GM21723 (cell line): ENCODE measurements around the gene SPANXB1.
"Not testable (repeated sequence)": the region's sequence is repeated elsewhere in the genome, so short reads cannot be mapped to it uniquely, and the experiment has no call there.

ENCODE experiments used
- ATAC-seq: cut with Tn5 transposase; IDR thresholded peaks from one replicate; pipeline ENCODE4 v1.9.1; 2021; ENCODE audit warnings: mild to moderate bottlenecking, moderate library complexity; ENCODE audit not compliant: unreplicated experiment

The SPANXB1 gene, protein sequence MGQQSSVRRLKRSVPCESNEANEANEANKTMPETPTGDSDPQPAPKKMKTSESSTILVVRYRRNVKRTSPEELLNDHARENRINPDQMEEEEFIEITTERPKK

GRCh38 chrX:141002568-141002967 is at the start of gene SPANXB1:
Gene SPANXB1, plus strand, starts transcription at chrX:141002594. Its CDS starts 100 bp downstream, at chrX:141002694.
- not testable (repeated sequence) for ATAC-seq

- ATAC-seq = no peak
These were observed 35.4 kb upstream of the SPANXB1 start for GRCh38 chrX:140967036-140967435.

- no peak for ATAC-seq
These were observed 31.1 kb upstream of the SPANXB1 start for GRCh38 chrX:140971099-140971795.

DNA sequence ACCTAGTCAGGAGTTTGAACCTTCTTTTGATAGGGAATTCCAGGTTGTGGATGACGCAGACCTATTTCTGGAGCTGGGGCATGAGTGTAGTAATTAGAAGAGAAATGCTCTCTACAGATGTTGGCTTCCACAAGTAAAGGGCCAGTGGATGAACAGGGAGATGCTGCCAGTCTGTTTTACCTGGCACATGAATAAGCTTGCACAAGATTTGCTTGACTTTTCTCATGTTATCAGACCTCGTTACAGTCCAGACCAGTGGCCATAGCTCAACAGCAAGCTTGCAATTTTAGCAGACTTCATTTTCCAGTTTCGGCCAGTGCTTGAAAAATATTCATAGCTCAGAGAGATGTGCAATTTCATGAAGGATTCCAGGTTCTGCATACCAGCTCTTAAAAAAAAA is 26.9 kb upstream of the SPANXB1 start:
- no peak for ATAC-seq

- no peak for ATAC-seq
These were observed 22.1 kb upstream of the SPANXB1 start for GRCh38 chrX:140980271-140980670.

GRCh38 chrX:140983730-140984129 is 18.7 kb upstream of the SPANXB1 start:
- ATAC-seq = no peak

DNA sequence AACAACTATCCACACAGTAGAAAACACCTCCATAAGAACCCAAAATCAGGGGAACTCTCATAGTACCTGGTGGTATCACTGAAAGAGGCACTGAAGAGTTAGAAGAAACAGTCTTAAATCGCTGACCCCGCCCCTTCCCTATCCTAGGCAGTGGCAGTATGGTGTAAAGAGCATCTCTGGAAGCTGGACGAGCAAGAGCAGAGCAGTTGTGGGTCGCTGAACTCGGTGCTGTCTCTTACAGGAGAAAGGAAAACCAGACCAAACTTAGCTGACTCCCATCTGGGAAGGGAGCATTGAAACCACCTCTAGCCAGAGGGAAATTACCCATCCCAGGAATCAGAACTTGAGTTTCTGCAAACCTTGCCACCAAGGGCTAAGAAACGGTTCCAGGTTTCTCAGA is 2.8 kb downstream of the SPANXB1 start:
- ATAC-seq = not testable (repeated sequence)

DNA sequence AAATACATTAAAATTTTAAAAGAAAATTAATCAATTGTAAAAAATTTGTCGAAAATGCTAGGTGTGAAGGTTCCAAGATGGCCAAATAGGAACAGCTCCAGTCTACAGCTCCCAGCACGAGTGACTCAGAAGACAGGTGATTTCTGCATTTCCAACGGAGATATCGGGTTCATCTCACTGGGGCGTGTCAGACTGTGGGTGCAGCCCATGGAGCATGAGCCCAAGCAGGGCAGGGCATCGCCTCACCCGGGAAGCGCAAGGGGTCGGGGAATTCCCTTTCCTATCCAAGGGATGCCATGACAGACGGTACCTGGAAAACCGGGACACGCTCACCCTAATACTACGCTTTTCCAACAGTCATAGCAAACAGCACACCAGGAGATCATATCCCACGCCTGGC is 41.9 kb downstream of the SPANXB1 start:
- ATAC-seq = not testable (repeated sequence)

- ATAC-seq = not testable (repeated sequence)
These were observed 47.5 kb downstream of the SPANXB1 start for GRCh38 chrX:141049878-141050277.

DNA sequence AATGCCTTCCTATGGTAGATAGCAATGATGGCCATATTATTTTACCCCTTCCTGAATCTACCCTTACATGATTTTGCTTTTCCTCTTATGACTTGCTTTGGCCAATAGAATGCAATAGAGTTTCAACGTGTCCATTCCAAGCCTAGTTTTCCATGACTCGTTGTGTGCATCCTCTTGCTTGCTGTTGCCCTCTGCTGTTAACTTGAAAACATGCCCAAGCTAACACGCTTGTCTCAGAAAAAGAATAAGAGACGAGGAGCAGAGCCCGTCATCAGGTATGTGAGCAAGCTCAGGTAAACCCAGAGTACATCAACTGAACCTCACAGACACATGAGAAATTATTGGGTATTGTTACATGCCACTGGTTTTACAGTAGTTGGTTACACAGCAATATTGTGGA is 49.7 kb downstream of the SPANXB1 start:
- not testable (repeated sequence) for ATAC-seq
